Heart left ventricle (tissue), 13 donors: ENCODE results near the gene MBD3.

ENCODE experiments used
- POLR2A ChIP-seq, 2 donors: fragments of 450-650 bp; IDR thresholded peaks; one replicate each; pipeline ENCODE4 v1.6.1; 2017; ENCODE audit warnings: antibody characterized with exemption in 2 of 2, mild to moderate bottlenecking in 2 of 2, moderate library complexity in 2 of 2
- TF ChIP-seq, protein P1 (sequence below), 12 donors: fragments of 200-600 bp; sonication (generic) in 4 of 12; IDR thresholded peaks; one replicate each; pipeline versions ENCODE4 v1.5.0 to v1.8.0; 2018 to 2022; ENCODE audit warnings: antibody characterized with exemption in 12 of 12, mild to moderate bottlenecking in 5 of 12
- donor health status: ischemic (EF 13 %, LVEDD 7.1; RV severe dilation, severe dysfunction).
- donor health status: DM: no; HTN: yes; CAD: no.
- donor health status: DM: no; HTN: no; CAD: no.
- donor health status: ischemic (EF 25% LVEDD 6.9; RV normal size, moderate dysfunction).
- donor health status: ischemic (EF 25% LVEDD 5.7; RV mildly dilated, moderate dysfunction).
- donor health status: ischemic (EF 35%, LVEDD 5.7; RV mildly dilated, moderate dysfunction).
- donor health status: nonischemic (EF 11% LVEDD 7.7; RV severe dilation, severe dysfunction).
- donor health status: DM: yes; HTN: yes; CAD: no.
- donor health status: PGD.
- donor health status: ischemic (EF 29% LVEDD 5.4; RV normal size, mild dysfunction).
- donor health status: nonischemic (EF 23%, LVEDD 6.1; RV moderate dilation, normal function).

DNA sequence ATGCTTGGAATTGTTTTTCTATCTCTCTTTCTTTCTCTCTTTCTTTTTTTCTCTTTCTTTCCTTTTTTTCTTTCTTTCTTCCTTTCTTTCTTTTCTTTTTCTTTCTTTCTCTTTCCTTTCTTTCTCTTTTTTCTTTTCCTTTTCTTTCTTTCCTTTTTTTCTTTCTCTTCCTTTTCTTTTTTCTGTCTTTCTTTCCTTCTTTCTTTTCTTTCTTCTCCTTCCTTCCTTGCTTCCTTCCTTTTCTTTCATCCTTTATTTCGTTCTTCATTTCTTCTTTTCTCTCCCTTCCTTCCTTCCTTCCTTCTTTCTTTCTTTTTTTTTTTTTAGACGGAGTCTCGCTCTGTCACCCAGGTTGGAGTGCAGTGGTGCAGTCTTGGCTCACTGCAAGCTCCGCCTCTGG is 22.7 kb downstream of the MBD3 start:
- no peak for TF ChIP-seq POLR2A (IDR thresholded peaks at IDR 0.05)
- TF ChIP-seq, protein P1, sequence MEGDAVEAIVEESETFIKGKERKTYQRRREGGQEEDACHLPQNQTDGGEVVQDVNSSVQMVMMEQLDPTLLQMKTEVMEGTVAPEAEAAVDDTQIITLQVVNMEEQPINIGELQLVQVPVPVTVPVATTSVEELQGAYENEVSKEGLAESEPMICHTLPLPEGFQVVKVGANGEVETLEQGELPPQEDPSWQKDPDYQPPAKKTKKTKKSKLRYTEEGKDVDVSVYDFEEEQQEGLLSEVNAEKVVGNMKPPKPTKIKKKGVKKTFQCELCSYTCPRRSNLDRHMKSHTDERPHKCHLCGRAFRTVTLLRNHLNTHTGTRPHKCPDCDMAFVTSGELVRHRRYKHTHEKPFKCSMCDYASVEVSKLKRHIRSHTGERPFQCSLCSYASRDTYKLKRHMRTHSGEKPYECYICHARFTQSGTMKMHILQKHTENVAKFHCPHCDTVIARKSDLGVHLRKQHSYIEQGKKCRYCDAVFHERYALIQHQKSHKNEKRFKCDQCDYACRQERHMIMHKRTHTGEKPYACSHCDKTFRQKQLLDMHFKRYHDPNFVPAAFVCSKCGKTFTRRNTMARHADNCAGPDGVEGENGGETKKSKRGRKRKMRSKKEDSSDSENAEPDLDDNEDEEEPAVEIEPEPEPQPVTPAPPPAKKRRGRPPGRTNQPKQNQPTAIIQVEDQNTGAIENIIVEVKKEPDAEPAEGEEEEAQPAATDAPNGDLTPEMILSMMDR (IDR thresholded peaks at IDR 0.05) = no peak
